ENCODE measurements around the gene CYB5R4.
A peak's percentile ranks its signal among the peaks of the same experiment; 100 is the strongest.

- TF ChIP-seq CTCF (IDR thresholded peaks at IDR 0.05) (no peak), TAF1 (IDR thresholded peaks at IDR 0.05; ENCODE audit: borderline replicate concordance, low read depth, low read length) (no peak), EP300 (IDR thresholded peaks at IDR 0.05; ENCODE audit: borderline replicate concordance in 1 of 2, low read depth in 1 of 2, low read length in 1 of 2) (peak in 1 of 2 experiments; percentile 47; a peak in 1 of 4 replicates), JUND (IDR thresholded peaks at IDR 0.05) (no peak)
Measured at GRCh38 chr6:84016029-84016428, 156.5 kb downstream of the CYB5R4 start.
